ENCODE data around the gene UBC.
"Not testable (repeated sequence)": the region's sequence is repeated elsewhere in the genome, so short reads cannot be mapped to it uniquely, and the experiment has no call there.

GRCh38 chr12:124912529-124913287 is 1.7 kb downstream of the UBC start:
- TF ChIP-seq CTCF (IDR thresholded peaks at IDR 0.05 in 2 of 3, conservative IDR thresholded peaks at IDR 0.05 in 1 of 3; ENCODE audit: insufficient read depth in 2 of 3, low read depth in 1 of 3, low read length in 3 of 3); E2F5 (CRISPR knock-in tag; IDR thresholded peaks at IDR 0.05); TRIM24 (IDR thresholded peaks at IDR 0.05); ETV6 (IDR thresholded peaks at IDR 0.05; ENCODE audit: borderline replicate concordance in 1 of 2, low read depth in 2 of 2, low read length in 1 of 2); ETV6 (CRISPR knock-in tag; IDR thresholded peaks at IDR 0.05; ENCODE audit: borderline replicate concordance); RCOR1 (IDR thresholded peaks at IDR 0.05; ENCODE audit: borderline replicate concordance in 1 of 2, low read depth in 2 of 2, low read length in 2 of 2); ZBTB40 (IDR thresholded peaks at IDR 0.05); ZBTB40 (CRISPR knock-in tag; IDR thresholded peaks at IDR 0.05); REST (IDR thresholded peaks at IDR 0.05; ENCODE audit: borderline replicate concordance); REST (CRISPR knock-in tag; IDR thresholded peaks at IDR 0.05; ENCODE audit: low read depth); JUNB (CRISPR knock-in tag; conservative IDR thresholded peaks at IDR 0.05): not testable (repeated sequence)

Measured in K562 (cell line).